Activated T-cell treated with anti-CD3 and anti-CD28 coated beads, Interleukin-2, amount 50 U/mL, for 24 hours (primary cell): Measurements from ENCODE around the gene HHIPL1.

ENCODE experiments used
- DNase-seq: peaks from one replicate; pipeline ENCODE4 v3.0.0-alpha.2; 2020
- H3K27ac Mint-ChIP-seq: 2 replicates; pipeline ENCODE4 v1.8.0; 2020; ENCODE audit warnings: mild to moderate bottlenecking, mixed read lengths
- H3K27me3 Mint-ChIP-seq: 2 replicates; pipeline ENCODE4 v1.8.0; 2020; ENCODE audit warnings: mixed read lengths
- H3K36me3 Mint-ChIP-seq: 2 replicates; pipeline ENCODE4 v1.8.0; 2020; ENCODE audit warnings: low read depth, mixed read lengths
- H3K4me1 Mint-ChIP-seq: 2 replicates; pipeline ENCODE4 v1.8.0; 2020; ENCODE audit warnings: low read depth, mixed read lengths
- H3K4me3 Mint-ChIP-seq: 2 replicates; pipeline ENCODE4 v1.8.0; 2020; ENCODE audit warnings: mild to moderate bottlenecking, moderate library complexity, mixed read lengths
- H3K9me3 Mint-ChIP-seq: 2 replicates; pipeline ENCODE4 v1.8.0; 2020; ENCODE audit warnings: mixed read lengths

Gene HHIPL1

DNA sequence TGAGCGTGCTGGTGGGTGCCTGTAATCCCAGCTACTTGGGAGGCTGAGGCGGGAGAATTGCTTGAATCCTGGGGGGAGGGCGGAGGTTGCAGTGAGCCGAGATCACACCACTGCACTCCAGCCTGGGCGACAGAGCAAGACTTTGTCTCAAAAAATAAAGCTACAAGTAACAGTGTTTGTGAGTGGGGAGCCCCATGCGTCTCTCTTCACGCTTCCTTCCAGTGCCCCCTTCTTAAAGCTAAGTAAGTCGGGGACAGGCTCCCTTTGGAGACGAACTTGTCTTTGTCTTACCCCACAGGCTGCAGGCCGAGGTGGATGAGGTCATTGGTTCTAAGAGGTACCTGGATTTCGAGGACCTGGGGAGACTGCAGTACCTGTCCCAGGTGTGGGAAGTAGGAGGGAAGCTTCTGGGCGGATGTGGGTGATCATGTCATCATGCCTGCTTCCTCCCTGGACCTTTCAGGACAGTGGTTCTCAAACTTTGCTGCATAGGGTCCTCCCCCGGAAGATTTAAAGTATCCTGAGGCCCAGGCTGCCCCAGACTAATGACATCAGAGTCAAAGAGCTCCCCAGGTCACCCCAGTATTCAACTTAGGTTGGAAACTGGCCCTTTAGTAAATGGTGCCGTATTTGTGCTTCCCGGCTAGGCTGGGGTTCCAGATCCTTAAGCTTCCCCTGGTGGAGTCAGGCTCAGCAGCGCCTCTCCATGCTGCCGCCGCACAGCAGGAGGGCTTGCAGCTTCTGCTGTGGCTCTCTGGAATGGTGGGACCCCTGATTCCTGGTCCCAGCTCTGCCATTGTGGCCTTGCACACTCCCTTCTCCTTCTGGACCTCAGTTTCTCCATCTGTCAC, 76.2 kb downstream of the HHIPL1 start:
- no peaks in the 10 kb centered on the region for H3K4me1 Mint-ChIP-seq

DNA sequence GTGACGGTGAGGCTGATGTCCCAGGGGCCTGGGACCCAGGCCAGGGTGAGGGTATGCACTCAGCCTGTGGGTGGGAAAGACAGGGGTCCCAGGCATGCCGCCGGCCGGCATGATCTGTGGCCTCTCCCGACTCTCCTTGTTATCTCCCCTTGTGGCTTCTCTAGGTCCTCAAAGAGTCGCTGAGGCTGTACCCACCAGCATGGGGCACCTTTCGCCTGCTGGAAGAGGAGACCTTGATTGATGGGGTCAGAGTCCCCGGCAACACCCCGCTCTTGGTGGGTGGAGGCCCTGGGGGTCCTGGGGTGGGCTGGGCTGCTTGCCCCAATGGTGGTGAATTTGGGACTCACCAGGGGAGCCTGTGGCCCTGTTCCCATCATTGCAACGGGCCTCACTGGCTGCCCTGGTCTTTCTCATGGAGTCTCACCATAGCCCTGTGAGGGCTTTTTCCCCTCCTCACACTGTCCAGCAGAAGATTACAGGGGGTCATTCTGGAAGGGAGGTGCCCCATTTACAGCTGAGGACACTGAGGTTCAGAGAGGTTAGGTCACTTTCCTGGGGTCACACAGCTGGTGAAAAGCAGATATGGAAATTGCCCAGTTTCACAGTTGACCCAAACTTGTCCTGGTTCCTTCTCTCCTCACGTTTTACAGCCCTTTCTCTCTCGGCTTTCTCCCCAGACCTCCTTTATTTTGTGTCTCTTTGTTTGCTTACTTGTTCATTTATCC, 77.0 kb downstream of the HHIPL1 start:
- H3K9me3 Mint-ChIP-seq = no peaks in the 10 kb centered on the region
- no peak for DNase-seq
- no peaks in the 10 kb centered on the region for H3K4me1 Mint-ChIP-seq
- no peak overlapping the region for H3K27ac Mint-ChIP-seq
- peaks cover 15% of the 10 kb centered on the region for H3K27me3 Mint-ChIP-seq
- H3K4me3 Mint-ChIP-seq = no peak overlapping the region
- H3K36me3 Mint-ChIP-seq = no peaks in the 10 kb centered on the region

More for the DNA sequence above, 76.2 kb downstream of the HHIPL1 start:
- Mint-ChIP-seq H3K4me3 (no peak overlapping the region), H3K36me3 (no peaks in the 10 kb centered on the region), H3K27me3 (peaks cover 9% of the 10 kb centered on the region), H3K27ac (no peak overlapping the region), H3K9me3 (no peaks in the 10 kb centered on the region)
- DNase-seq = no peak

DNA sequence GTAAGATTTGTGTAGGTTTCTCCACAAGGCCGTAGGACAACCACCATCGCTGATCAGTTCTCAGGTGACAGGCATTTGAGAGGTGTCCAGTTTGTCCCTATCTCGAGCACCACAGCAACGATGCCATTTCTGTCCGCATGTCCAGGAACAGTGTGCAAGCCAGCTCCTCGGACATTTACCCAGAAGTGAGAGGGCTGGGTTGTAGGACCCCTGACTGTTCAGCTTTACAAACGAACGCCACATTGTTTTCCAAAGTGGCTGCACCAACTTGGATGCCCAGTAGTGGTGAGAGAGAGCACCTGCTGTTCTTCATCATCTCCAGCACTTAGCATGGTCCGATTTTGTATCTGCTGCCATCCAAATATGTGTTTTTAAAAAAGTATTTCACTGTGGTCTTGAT, 77.8 kb downstream of the HHIPL1 start:
- no peaks in the 10 kb centered on the region for H3K9me3 Mint-ChIP-seq
- peak; percentile 7 for DNase-seq
- no peak overlapping the region for H3K27ac Mint-ChIP-seq
- H3K4me3 Mint-ChIP-seq = no peak overlapping the region
- H3K36me3 Mint-ChIP-seq = no peaks in the 10 kb centered on the region
- no peaks in the 10 kb centered on the region for H3K4me1 Mint-ChIP-seq
- peaks cover 21% of the 10 kb centered on the region for H3K27me3 Mint-ChIP-seq

DNA sequence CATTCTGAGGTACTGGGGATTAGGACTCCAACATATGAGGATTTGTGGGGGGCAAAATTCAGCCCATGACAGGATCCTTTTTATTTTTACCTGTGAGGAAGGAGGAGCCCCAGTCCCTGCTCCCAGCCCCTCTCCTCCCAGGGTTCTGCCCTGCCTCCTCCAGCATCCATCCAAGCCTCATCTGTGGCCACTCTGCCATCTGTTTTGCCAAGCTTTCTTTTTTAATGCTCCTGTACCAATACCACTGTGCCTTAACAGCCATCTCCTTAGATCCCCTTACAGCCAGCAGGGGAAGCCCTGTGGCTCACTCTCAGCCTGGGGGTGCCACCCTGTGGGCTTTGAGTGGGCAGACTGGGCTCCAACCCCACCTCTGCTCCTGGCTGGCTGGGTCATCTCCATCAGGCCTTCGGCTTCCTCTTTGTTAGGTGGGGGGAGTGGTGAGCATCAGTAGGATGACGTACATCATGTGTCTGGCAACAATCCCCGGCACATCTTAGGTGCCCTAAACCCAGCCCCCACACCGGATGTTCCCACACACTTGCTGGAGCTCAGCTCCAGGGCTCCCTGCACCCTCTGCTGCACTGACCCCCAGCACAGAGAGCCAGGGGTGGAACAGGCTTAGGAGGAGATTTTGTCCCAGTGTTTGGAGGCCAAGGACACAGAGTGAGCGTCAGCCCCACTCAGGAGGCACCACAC, 79.4 kb downstream of the HHIPL1 start:
- peak; percentile 7 for DNase-seq
- Mint-ChIP-seq H3K4me1 (no peaks in the 10 kb centered on the region), H3K36me3 (no peaks in the 10 kb centered on the region), H3K9me3 (no peaks in the 10 kb centered on the region), H3K4me3 (no peak overlapping the region), H3K27me3 (peaks cover 34% of the 10 kb centered on the region), H3K27ac (no peak overlapping the region)

DNA sequence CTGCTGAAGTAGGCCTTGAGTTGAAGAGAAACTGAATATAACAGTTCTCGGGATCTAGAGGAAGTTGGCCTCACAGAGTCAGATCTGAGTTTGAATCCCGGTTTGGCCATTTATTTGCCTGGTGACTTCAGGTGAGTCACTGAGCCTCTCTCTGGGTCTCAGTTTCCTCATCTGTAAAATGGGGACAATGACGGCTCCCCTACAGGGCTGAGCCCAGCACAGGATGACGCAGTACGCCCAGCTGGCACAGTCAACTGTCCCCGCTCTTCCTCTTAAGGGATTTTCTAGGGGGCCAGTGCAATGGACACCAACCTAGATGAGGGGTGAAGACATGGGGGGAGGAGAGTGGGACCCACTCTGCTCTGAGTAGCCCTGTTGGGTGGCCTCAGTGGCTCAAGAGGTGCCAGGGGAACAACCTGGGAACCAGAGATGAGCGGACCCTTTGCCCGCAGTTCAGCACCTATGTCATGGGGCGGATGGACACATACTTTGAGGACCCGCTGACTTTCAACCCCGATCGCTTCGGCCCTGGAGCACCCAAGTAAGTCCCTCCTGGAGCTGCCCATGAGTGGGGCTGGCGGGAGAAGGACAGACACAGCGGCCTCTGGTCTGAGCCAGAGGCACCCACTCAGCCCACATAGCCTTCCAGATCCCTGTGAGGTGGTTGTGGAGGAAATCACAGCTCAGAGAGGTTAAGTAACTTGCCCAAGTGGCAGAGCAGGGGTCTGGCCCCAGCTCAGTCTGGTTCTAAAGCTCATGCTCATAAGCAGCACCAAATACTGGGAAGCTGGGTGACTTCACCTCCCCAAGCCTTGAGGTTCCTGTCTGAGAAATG, 80.2 kb downstream of the HHIPL1 start:
- H3K4me1 Mint-ChIP-seq = no peaks in the 10 kb centered on the region
- DNase-seq = peak; percentile 16
- no peaks in the 10 kb centered on the region for H3K9me3 Mint-ChIP-seq
- peaks cover 38% of the 10 kb centered on the region for H3K27me3 Mint-ChIP-seq
- H3K36me3 Mint-ChIP-seq = no peaks in the 10 kb centered on the region
- no peak overlapping the region for H3K27ac Mint-ChIP-seq
- H3K4me3 Mint-ChIP-seq = no peak overlapping the region

DNA sequence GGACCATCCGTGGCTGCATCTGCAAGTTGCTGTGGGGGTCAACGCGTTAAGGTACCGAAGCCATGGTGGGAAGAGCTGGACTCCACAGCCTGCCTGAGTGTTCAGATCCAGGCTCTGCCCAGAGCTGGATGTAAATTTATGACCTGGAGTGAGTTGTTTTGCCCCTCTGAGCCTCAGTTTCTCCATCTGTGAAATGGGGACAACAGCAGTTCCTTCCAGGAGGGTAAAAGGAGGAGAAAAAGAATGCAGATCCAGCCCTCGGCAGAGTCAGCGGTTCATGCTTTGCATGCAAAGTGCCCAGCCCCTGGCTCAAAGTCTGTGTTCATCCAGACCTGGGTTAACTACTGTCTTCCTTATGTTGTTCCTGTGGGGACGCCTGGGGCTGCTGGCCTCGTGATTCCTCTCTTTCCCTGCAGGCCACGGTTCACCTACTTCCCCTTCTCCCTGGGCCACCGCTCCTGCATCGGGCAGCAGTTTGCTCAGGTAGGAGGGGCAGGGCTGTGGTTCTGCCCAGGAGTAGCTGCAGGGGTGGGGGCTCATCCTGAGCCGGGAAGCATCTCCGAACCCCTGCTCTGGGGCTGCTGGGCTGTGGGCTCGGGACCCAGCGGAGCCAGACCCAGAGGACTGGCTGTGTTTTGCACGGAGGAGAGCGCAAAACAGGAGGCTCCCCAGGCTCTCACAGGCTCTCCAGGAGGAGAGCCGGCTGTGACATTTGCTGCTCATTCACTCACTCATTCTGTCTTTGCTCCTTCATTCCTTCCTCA, 81.0 kb downstream of the HHIPL1 start:
- H3K4me3 Mint-ChIP-seq = no peak overlapping the region
- peaks cover 42% of the 10 kb centered on the region for H3K27me3 Mint-ChIP-seq
- H3K4me1 Mint-ChIP-seq = no peaks in the 10 kb centered on the region
- no peaks in the 10 kb centered on the region for H3K36me3 Mint-ChIP-seq
- no peak overlapping the region for H3K27ac Mint-ChIP-seq
- DNase-seq = peak; percentile 17
- no peaks in the 10 kb centered on the region for H3K9me3 Mint-ChIP-seq

DNA sequence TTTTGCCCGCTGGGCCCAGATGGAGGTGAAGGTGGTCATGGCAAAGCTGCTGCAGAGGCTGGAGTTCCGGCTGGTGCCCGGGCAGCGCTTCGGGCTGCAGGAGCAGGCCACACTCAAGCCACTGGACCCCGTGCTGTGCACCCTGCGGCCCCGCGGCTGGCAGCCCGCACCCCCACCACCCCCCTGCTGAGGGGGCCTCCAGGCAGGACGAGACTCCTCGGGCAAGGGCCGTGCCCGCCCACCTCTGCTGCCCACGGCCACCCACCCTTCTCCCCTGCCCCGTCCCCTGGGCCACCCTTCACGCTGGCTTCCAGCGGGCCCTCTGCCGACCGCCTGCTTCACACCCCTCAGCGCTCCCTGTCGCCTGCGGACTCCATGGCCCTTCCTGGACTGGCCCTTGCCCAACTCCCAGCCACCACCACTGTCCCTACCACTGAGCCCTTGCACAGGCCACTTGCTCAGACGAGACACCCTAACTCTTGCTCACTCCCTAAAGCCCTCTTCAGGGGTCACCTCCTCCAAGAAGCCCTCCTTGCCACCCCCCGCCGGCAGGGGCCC, 81.7 kb downstream of the HHIPL1 start:
- no peaks in the 10 kb centered on the region for H3K4me1 Mint-ChIP-seq
- H3K27ac Mint-ChIP-seq = no peak overlapping the region
- H3K27me3 Mint-ChIP-seq = peaks cover 42% of the 10 kb centered on the region
- H3K9me3 Mint-ChIP-seq = no peaks in the 10 kb centered on the region
- peak; percentile 9 for DNase-seq
- no peak overlapping the region for H3K4me3 Mint-ChIP-seq
- no peaks in the 10 kb centered on the region for H3K36me3 Mint-ChIP-seq

DNA sequence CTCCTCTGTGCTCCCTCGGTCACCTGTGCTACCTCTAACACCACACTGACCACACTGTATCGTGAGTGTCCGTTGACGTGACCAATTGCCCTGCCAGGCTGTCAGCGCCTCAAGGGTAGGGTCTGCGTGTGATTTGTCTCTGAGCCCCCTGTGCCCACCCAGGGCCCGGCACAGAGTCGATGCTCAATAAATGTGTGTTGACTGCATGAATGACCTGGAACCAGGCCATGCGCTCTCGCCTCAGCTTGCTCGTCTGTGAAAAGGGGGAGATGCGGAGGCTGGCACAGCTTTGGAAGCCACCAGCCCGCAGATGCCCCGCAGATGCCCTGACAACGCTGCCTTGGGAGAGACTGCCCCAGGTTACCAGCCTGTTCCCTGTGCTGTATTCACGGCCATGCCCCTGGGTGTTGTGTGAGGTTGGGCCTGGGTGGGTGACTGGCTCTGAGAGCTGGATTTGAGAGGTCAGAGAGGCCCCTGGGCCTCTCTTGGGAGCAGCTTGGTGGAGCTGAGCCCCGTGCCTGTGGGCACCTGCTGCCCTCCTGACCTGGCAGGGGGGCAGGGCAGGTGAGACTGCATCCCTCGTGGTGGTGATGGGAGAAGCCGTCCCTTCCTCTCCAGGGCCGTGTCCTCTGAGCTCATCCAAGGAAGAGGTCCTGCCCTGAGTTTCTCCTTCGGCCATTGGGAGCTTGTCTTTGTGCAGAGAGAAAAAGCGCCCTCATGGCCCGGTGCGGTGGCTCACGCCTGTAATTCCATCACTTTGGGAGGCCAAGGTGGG, 82.4 kb downstream of the HHIPL1 start:
- no peak overlapping the region for H3K4me3 Mint-ChIP-seq
- H3K36me3 Mint-ChIP-seq = no peaks in the 10 kb centered on the region
- no peak overlapping the region for H3K27ac Mint-ChIP-seq
- no peaks in the 10 kb centered on the region for H3K4me1 Mint-ChIP-seq
- H3K27me3 Mint-ChIP-seq = peaks cover 44% of the 10 kb centered on the region
- no peaks in the 10 kb centered on the region for H3K9me3 Mint-ChIP-seq
- DNase-seq = peak; percentile 11

DNA sequence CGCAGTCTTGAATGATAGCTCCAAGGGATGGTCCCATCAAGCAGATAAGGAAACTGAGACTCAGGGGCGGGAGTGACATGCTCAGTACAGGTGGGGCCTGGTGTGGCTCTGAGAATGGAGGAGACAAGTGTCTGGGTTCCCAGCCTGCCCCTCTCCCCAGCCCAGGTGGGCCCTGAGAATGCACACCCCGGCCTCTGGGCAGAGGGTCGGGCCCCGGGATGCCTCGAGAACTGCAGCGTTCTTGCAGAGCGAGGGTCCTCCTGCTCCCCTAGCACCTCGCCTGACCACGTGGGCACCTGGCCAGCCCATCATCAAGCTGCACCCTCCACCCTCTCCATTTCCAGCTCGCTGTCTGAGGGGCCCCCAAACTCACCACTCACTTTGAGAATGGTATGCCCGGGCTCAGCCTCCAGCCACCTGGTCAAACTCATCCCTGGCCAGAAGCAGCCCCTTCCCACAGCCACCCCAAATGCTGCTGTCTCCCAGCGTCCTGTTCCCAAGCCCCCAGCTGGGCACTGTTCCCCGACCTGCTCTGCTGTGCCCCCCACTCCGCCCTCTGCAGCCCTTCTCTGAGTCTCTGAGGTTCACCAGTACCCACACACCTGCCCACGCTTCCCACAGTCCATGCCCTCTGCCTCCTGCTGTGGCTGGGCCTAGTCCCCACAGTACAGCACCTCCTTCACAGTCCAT, 83.4 kb downstream of the HHIPL1 start:
- H3K9me3 Mint-ChIP-seq = no peaks in the 10 kb centered on the region
- no peaks in the 10 kb centered on the region for H3K4me1 Mint-ChIP-seq
- H3K4me3 Mint-ChIP-seq = no peak overlapping the region
- H3K27me3 Mint-ChIP-seq = peaks cover 52% of the 10 kb centered on the region
- DNase-seq = peak; percentile 20
- H3K27ac Mint-ChIP-seq = no peak overlapping the region
- no peaks in the 10 kb centered on the region for H3K36me3 Mint-ChIP-seq

DNA sequence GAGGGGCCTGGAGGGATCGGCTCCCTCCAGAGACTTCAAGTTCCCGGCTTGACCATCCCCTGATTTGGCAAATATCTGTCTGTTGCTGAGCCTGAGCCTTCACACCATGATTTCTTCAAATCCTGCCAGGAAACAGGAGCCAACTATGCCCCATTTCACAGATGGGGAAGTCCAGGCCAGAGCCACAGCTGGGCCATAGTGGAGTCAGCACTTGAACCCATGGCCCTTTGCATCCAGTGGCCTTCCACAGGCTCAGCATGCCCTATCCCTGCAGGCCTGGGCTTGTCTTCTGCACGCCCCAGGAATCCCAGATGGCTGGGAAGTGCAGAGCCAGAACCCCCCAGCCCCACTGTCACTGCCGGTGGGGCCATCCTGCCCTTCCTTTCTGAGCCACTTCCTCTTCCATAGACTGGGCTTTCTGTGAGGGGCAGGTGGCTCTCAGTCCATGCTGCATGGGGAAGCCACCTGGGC, 84.1 kb downstream of the HHIPL1 start:
- Mint-ChIP-seq H3K4me3 (no peak overlapping the region), H3K9me3 (no peaks in the 10 kb centered on the region), H3K27me3 (peaks cover 57% of the 10 kb centered on the region), H3K27ac (no peak overlapping the region), H3K36me3 (no peaks in the 10 kb centered on the region), H3K4me1 (no peaks in the 10 kb centered on the region)
- DNase-seq = peak; percentile 7
